HG03460 (cell line): Measurements from ENCODE around the gene C5AR2.
"Not testable (repeated sequence)": the region's sequence is repeated elsewhere in the genome, so short reads cannot be mapped to it uniquely, and the experiment has no call there.

Experiments
- ATAC-seq: cut with Tn5 transposase; IDR thresholded peaks from one replicate; pipeline ENCODE4 v1.9.1; 2021; ENCODE audit not compliant: unreplicated experiment

C5AR2 gene

DNA sequence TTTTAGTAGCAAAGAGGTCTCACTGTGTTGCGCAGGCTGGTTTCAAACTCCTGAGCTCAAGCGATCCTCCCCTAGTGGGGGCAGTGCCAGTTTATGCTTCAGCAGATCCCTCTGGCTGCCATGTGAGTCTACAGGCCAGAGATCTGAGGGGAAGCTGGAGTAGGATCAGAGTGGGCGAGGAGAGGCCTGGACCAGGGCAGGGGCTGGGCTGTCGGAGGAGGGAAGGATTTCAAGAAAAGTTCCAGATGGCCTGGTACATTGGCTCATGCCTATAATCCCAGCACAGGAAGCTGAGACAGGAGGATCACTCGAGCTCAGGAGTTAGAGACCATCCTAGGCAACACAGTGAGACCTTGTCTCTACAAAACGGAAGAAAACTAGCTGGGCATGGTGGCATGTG is 27.0 kb downstream of the C5AR2 start:
- no peak for ATAC-seq

DNA sequence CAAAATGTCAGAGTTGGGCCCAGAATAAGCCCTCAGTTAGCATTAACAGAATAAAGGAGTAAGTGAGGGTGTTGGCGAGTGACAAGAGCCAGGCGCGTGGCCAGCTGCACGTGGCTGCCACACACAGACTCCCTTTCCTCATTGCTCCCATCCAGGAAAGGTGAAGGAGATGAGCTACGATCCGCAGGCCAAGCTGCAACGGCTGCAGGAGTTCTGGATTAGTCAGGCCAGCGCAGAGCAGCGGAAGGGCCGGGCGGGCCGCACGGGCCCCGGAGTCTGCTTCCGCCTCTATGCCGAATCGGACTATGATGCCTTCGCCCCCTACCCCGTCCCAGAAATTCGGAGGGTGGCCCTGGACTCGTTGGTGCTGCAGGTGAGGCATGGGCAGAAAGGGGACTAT is 30.3 kb downstream of the C5AR2 start:
- ATAC-seq: no peak

DNA sequence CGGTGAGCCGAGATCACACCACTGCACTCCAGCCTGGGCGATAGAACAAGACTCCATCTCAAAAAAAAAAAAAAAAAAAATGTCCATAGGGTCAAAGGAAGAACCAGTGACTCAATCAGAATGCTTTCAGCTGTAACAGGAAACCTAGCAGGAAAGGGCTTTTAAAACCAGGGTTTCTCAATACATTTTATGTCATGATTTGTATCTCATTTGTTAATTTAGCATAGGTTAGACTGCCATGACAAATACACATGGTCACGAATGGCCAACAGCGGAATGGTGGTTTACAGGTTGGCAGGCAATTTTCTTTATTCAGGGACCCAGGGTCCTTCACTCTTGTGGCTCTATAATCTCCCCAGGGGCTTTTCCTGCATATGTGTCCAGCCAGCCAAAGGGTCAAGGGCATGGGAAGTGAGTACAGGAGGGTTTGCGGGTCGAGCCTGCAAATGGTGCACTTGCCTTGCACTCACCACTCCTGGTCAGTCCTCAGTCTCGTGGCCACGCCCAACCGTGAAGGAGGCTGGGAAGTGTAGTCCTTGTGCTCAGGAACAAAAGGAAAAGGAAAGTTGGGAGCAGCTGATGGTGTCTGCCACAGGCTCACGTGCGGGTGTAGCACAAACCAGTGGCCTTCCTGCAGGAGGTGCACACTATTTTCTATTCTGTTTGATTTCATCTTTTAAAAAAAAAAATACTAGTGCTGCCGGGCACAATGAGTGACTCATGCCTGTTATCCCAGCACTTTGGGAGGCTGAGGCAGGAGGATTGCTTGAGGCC is 32.0 kb downstream of the C5AR2 start:
- no peak for ATAC-seq

DNA sequence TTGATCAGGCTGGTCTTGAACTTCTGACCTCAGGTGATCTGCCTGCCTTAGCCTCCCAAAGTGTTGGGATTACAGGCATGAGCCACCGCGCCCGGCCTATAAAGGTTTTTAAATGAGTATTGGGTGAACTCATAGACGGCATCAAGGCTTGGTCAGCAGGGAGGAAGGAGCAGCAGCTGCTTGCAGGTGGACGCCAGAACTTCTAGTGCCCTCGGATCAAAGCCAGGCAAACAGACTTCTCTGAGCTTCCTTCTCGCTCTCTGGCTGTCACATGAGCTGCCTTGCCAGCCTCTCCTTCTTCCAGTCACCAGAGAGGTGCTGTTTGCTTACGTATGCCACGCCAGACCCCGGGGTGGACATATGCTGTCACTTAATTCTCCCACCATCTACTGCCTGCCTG is 33.5 kb downstream of the C5AR2 start:
- ATAC-seq: not testable (repeated sequence)

DNA sequence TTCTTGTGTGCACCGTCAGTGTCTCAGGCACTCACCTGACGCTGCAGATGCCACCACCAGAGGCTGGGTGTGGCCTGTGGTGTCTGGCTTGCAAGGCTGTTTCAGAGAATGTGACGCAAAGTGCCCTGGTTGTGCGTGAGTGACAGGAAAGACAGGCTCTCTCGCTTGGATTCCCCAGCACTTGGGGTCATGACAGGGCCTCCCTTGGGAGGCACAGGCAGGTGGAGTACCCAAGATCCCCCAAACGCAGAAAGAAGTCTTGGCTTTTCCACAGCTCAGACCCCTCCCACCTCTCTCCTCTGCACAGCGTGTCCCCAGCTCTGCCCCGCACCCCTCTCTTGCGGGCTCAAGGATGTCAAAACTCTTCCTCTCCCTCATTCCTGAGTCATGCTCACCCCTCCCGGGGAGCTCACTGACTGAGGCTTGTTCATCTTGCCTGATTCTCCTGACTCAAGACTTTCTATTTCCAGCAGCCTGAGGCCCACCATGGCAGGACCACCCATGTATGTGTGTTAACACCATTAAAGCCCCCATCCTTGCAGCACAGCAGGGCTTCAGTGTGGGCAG is 38.2 kb downstream of the C5AR2 start:
- ATAC-seq: no peak

DNA sequence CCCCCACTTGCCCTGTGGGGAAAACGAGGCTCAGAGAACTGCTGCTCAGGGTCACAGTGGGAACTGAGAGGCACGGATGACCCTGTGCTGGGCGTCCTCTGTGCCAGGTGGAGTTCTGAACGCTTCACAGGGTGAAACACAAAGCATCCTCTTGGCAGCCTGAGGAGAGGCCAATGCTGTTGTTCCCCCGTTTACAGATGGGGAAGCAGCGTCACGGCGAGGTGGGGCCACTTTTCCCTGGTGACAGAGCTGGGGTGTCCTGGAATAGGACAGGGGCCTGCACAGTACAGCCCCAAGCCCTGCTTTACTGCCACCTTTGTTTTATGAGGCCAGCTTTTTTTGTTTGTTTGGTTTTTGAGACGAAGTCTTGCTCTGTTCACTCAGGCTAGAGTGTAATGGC is 39.3 kb downstream of the C5AR2 start:
- no peak for ATAC-seq

DNA sequence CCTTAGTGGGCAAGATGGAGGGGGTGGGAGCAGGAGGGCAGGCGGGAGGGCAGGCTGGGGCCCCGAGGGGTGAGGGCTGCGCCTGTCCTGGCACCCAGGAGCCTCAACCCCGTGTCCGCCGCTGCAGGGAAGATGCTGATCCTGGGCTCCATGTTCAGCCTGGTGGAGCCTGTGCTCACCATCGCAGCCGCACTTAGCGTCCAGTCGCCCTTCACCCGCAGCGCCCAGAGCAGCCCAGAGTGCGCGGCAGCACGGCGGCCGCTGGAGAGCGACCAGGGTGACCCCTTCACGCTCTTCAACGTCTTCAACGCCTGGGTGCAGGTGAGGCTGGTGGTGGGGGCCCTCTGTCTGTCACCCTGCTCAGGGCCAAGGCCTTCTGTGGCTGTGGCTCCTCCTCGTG is 40.6 kb downstream of the C5AR2 start:
- no peak for ATAC-seq

DNA sequence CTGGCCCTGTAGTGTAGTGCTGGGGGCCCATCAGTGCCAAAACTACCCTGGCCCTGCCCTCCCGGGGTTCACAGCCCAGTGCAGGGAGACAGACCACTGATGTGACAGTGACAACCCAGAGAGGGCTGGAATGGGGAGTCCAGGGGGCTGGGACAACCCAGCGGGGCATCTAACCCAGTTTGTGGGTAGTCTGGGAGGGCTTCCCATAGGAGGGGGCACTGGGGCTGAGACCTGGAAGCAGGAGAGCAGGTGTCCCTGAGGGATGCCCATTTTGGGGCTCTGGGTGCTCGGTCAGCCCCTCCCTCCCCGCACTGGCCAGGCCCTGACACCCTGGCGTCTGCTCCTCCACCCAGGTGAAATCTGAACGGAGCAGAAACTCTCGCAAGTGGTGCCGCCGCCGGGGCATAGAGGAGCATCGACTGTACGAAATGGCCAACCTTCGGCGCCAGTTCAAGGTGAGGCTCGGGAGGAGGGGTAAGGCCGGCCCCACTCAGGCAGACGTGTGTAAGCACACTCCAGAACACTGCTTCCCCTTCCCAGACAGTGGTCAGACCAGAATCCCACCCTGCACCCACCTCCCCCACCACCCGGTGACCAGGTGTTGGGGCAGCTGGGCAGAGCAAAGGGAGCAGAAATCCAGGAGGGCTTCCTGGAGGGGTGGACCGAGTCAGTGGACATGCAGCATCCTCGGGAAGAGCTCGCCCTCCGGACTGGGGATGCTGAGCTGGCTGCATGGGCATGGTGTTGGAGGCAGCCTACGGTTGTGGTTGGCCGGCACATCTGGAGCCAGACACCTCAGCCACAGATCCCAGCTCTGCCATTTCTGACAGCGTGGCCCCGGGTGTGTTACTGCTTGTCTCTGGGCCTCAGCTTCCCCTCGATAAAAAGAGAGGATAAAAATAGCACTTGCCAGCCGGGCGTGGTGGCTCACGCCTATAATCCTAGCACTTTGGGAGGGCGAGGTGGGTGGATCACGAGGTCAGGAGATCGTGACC is 41.6 kb downstream of the C5AR2 start:
- no peak for ATAC-seq

DNA sequence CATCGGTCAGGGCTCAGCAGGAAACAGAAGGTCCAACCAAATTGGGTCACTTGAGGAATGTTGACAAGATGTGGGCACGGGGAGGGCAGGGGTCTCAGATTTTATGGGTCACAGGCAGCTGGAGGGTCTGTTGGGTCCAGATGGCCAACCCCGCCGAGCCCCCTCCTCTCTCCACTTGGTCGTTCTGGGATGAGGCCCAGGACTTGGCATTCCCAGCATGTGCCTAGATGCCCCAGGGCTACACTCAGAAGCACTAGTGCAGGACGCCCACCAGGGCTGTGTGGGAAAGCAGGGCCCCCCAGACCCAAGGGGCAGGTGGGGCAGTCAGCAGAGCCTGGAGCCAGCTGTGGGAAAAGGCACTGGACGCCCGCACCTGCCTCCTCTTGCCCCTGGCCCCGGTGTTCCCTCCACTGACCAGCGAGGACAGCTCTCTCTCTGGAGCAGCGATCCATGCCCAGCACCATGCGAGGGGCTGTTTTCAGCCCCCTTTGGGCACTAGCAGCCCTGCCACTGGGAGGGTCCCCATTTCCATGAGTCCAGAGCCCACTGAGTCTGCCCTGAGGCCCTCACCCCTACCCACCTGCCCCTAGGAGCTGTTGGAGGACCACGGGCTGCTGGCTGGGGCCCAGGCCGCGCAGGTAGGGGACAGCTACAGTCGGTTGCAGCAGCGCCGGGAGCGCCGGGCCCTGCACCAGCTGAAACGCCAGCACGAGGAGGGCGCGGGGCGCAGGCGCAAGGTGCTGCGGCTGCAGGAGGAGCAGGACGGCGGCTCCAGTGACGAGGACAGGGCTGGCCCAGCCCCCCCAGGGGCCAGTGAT is 43.1 kb downstream of the C5AR2 start:
- ATAC-seq: no peak

DNA sequence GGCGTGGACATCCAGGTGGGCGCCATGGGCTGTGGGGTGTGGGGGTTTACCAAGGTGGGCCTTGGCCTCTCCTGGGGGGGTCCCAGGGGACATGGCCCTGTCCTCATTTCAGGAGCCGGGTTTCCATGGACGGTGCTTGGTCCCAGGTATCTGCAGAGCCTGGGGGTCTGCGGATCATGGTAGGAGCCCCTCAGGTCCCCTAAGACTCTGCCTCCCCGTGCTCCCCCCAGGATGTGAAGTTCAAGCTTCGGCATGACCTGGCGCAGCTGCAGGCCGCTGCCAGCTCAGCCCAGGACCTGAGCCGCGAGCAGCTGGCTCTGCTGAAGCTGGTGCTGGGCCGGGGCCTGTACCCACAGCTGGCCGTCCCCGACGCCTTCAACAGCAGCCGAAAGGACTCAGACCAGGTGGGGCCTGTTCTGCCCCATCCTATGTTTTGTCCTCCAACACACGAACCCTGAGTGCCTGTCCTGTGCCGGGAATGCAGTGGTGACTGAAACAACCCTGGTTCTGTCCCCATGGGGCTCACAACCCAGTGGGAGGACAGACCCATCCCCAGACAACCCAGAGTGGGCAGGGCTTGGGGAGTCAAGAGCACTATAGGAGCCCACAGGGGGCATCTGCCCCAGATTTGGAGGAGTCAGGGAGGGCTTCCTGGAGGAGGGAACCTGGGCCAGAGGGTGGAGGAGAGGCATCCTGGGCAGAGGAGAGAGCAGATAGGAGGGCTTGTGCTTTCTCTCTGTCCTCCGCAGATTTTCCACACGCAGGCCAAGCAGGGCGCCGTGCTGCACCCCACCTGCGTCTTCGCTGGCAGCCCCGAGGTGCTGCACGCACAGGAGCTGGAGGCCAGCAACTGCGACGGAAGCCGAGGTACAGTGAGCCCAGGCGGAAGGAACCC is 44.0 kb downstream of the C5AR2 start:
- ATAC-seq: no peak

DNA sequence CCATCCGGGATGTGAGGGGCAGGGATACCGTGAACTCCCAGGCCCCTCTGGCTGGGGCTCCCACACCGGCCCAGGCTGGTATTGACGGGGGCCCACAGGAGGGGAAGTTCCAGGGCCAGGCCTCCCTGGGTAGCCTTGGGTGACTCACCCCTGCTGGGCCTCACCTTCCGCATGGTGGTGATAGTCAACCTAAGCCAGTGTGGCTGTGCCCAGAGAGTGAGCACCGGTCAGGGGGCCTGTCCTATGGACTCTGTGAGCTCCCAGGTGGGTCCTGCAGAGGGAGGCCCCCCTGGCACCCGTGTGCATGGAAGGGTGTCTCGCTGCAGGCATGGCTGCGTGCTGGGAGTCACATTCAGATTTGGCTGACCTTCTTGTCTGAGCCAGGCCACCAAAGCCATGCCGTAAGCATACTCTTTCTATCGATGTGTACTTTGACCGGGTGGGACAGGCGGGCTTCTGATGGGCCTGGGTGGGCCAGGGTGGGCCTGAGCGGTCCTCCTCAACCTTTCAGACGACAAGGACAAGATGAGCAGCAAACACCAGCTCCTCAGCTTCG is 44.7 kb downstream of the C5AR2 start:
- no peak for ATAC-seq

DNA sequence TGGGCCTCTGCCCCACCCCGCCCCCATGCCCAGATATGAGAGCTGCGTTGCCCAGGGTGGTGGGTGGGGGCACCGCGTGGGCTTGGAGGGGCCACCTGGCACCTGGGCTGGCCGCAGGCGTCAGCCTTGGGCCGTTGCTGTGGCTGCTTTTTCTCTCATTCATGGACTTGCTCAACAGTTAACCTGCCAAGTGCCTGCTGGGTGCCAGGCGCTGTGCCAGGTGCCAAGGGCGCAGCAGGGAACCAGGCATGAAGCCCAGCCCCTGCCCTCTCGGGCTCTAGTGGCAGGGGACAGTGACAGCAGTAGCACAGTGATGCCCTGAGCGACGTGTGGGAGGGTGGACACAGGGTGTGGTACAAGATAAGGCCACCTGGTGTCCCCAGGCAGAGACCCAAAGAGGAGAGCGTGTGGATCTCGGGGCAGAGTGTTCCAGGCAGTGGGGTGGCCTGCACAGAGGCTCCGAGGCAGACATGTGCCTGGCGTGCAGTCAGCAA is 45.3 kb downstream of the C5AR2 start:
- no peak for ATAC-seq

DNA sequence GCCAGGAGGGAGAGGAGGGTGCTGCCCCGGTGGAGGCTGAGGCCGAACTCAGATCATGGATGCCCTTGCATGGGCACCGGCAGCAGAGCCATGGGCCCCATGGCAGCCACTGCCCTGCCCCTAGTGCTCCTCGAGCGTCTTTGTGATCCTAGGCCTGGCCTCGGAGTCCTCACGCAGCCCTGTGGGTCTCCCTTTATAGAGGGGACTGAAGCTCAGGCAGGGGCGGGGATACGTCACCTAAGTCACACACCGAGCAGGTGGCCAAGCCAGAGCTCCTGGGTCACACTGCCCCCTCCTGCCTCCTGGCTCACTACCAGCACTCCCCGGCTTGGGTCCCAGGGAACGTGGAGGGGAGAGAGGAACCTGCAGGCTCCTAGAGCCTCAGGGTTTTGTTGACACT is 45.8 kb downstream of the C5AR2 start:
- no peak for ATAC-seq

DNA sequence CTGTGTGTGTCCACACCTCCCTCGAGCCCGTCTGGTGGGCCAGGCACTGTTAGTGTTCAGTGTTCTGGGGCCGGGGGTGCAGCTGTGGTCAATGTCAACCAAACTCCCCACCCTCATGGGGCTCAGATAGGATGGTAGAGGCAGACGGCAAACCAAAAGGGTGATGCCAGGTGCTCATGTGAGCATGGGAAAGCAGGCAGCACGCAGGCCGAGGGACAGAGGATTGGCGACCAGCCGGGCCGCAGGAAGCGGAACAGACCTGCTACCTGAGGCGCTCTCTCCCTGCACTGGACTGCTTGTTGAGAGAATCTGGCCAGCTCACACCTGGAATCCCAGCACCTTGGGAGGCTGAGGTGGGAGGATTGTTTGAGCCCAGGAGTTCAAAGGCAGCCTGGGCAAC is 46.3 kb downstream of the C5AR2 start:
- no peak for ATAC-seq

DNA sequence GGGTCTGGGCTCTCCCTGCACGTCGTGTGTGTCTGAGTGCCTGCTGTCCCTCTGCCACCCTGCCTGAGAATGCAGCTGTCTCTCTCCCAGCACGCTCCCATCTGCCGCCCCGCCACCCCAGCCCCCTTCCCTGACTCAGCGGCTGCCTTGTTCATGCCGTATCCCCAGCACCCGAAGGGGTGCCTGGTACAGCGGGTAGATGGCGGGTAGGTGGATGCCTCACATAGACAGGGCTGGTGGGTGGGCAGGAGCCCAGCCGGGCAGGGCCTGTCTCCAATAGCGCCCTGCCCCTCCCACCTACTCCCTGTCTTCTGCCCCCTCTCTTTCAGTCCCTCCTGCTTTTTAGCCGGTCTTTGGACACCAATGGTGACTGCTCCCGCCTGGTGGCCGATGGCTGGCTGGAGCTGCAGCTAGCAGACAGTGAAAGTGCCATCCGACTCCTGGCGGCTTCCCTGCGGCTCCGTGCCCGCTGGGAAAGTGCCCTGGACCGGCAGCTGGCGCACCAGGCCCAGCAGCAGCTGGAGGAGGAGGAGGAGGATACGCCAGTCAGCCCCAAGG is 47.5 kb downstream of the C5AR2 start:
- no peak for ATAC-seq

DNA sequence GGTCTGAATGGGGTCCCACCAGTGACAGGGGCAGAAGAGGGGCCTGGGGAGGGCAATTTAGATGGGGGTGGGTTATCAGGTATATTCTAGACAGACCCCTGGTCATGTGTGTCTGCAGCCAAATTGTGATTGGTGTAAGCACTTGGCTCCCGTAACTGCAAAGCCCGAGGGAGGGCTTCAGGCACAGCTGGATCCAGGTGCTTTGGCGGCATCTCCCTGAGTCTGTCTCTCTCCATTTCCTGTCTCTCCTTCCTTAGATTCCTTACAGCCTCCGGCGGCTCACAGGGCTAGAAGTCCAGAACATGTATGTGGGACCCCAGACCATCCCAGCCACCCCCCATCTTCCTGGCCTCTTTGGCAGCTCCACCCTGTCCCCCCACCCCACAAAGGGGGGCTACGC is 48.6 kb downstream of the C5AR2 start:
- no peak for ATAC-seq

DNA sequence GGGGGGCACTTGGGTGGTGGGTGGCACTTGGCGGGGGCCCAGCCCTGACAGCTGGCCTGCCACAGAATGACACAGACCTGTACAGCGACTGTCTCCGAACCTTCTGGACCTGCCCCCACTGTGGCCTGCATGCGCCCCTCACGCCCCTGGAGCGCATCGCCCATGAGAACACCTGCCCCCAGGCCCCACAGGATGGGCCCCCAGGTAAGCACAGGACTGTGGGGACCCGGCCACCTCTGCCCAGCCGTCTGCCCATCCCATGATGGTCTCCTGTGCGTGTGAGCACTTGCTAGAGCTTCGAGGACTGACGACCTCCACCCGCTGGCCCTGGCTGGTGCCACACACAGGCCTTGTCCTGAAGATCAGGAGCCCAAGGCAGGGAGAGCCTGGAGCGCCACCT is 49.1 kb downstream of the C5AR2 start:
- no peak for ATAC-seq

DNA sequence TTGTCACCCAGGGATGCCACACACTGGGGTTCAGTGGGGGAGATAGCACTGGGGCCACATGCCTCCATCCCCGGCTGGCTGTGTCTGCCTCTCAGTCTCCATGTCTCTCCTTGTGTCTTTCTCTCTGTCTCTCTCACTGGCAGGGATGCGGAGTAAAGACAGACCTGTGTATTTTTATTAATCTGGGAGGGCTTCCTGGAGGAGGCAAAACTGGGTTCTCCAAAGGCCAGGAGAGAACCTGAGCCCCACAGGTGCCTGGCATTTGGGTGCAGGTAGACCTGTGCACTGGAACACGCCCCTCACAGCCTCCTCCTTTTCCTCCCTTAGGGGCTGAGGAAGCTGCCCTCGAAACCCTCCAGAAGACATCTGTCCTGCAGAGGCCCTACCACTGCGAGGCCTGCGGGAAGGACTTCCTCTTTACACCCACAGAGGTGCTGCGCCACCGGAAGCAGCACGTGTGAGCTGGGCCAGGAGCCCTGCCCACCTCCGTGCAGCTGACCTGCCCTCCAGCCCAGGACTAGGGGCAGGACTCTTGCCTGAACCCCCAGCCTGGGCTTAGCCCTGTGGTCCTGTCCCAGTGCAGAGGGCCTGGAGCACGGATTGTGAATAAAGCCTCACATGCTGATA is 49.8 kb downstream of the C5AR2 start:
- ATAC-seq: no peak

DNA sequence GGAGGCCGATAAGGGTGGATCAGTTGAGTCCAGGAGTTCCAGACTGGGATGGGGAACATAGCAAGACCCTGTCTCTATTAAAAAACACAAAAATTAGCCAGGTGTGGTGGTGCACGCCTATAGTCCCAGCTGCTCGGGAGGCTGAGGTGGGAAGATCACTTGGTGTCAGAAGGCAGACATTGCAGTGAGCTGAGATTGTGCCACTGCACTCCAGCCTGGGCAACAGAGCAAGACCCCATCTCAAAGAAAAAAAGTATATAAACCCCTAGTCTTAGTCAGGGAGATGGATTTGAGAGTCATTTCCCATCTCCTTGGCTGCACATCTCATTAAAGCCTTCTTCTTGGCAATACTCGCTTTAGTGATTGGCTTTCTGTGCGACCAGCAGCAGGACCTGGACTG is 51.9 kb downstream of the C5AR2 start:
- ATAC-seq: not testable (repeated sequence)
